Neural progenitor cell (in vitro differentiated cells): Measurements from ENCODE around the gene ABHD2.

Source experiments
- EZH2 ChIP-seq: fragments of 200-600 bp; sonication (generic); IDR thresholded peaks from 2 replicates; pipeline ENCODE4 v1.6.1; 2017; ENCODE audit warnings: antibody characterized with exemption, mild to moderate bottlenecking, moderate library complexity
- EZH2phosphoT487 ChIP-seq: fragments of 200-600 bp; sonication (generic); IDR thresholded peaks from 2 replicates; pipeline ENCODE4 v1.6.1; 2017; ENCODE audit warnings: antibody characterized with exemption
- TF ChIP-seq, protein P1 (sequence below): fragments of 200-600 bp; sonication (generic); IDR thresholded peaks from 2 replicates; pipeline ENCODE4 v1.5.1; 2017; ENCODE audit warnings: antibody characterized with exemption, mild to moderate bottlenecking

DNA sequence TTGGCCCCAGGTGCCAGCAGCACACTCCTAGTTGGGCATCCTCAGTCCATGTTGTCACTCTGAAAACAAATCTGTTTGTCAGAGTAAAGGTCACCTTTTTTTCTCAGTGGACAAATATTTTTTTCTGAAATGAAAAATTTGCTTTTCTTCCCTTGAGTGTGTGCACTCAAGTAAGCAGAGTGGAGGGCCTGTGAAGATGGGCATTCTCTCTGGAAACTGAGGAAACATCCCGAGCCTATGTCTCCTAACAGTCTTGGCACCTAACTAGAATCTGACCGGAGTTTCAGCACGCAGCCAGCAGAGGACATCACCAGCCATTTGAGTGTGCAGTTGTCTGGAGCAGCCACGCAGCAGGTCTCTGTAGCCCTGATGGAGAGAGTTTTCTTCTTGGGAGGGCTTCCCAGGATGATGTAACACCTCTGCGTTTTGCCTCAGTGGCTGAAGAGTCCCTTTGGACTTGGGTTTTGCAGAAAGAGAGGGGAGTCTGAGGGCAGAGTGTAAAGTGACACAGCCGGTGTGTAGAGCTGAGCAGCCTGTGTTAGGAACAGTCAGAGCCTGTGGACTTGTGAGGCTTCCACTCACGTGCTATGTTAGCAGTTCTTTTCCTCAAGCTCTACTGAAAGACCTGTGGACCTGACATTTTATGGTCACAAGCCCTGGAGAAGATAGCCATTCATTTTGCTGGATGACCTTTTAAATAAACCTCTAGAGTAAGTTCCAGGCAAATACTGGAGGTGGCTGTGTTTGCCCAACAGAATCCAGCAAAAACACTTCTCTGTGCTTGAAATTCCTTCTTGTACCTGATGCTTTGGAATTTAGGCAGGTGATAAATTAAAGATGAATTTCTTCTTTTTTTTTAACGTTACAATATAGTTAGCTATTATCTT lies 51.6 kb downstream of the ABHD2 start:
- TF ChIP-seq, protein P1, sequence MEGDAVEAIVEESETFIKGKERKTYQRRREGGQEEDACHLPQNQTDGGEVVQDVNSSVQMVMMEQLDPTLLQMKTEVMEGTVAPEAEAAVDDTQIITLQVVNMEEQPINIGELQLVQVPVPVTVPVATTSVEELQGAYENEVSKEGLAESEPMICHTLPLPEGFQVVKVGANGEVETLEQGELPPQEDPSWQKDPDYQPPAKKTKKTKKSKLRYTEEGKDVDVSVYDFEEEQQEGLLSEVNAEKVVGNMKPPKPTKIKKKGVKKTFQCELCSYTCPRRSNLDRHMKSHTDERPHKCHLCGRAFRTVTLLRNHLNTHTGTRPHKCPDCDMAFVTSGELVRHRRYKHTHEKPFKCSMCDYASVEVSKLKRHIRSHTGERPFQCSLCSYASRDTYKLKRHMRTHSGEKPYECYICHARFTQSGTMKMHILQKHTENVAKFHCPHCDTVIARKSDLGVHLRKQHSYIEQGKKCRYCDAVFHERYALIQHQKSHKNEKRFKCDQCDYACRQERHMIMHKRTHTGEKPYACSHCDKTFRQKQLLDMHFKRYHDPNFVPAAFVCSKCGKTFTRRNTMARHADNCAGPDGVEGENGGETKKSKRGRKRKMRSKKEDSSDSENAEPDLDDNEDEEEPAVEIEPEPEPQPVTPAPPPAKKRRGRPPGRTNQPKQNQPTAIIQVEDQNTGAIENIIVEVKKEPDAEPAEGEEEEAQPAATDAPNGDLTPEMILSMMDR, result peak; percentile 27
- no peak for TF ChIP-seq EZH2phosphoT487
- TF ChIP-seq EZH2, result no peak
